Stimulated activated CD8-positive, alpha-beta memory T cell treated with anti-CD3 and anti-CD28 coated beads, Interleukin-12 subunit alpha, Interleukin-12 subunit beta, amount 100 ng/mL, for 24 hours (primary cell): ENCODE data around the gene GTF3C4.

Experiments used
- DNase-seq: peaks from one replicate; pipeline ENCODE4 v3.0.0-alpha.2; 2020; ENCODE audit errors: extremely low read depth

GTF3C4 gene

GRCh38 chr9:132731230-132731629 lies 61.0 kb downstream of the GTF3C4 start:
- no peak for DNase-seq

GRCh38 chr9:132732326-132733259 lies 62.3 kb downstream of the GTF3C4 start:
- no peak for DNase-seq

GRCh38 chr9:132733260-132733815 lies 63.1 kb downstream of the GTF3C4 start:
- DNase-seq: no peak

GRCh38 chr9:132739710-132740310 lies 69.5 kb downstream of the GTF3C4 start:
- no peak for DNase-seq

GRCh38 chr9:132740526-132741309 lies 70.5 kb downstream of the GTF3C4 start:
- no peak for DNase-seq

- no peak for DNase-seq
Observed at GRCh38 chr9:132742821-132743311, 72.6 kb downstream of the GTF3C4 start.

- no peak for DNase-seq
Observed at GRCh38 chr9:132743931-132744479, 73.7 kb downstream of the GTF3C4 start.
